HG03439 (cell line): Measurements from ENCODE around the gene GARIN5A.

ENCODE experiments used
- ATAC-seq: cut with Tn5 transposase; IDR thresholded peaks from one replicate; pipeline ENCODE4 v1.9.1; 2021; ENCODE audit warnings: mild to moderate bottlenecking, moderate library complexity; ENCODE audit not compliant: unreplicated experiment

Gene GARIN5A

GRCh38 chr19:50509366-50509765 is 32.7 kb upstream of the GARIN5A start:
- no peak for ATAC-seq

GRCh38 chr19:50508843-50509190 is 32.2 kb upstream of the GARIN5A start:
- ATAC-seq: no peak

GRCh38 chr19:50507376-50507775 is 30.7 kb upstream of the GARIN5A start:
- no peak for ATAC-seq

GRCh38 chr19:50506700-50507099 is 30.1 kb upstream of the GARIN5A start:
- ATAC-seq: no peak

- no peak for ATAC-seq
Observed at GRCh38 chr19:50505856-50506611, 29.4 kb upstream of the GARIN5A start.

- no peak for ATAC-seq
Observed at GRCh38 chr19:50501568-50502475, 25.2 kb upstream of the GARIN5A start.

- ATAC-seq: no peak
Observed at GRCh38 chr19:50501186-50501567, 24.5 kb upstream of the GARIN5A start.

GRCh38 chr19:50500753-50501151 is 24.1 kb upstream of the GARIN5A start:
- no peak for ATAC-seq

- no peak for ATAC-seq
Observed at GRCh38 chr19:50500060-50500752, 23.6 kb upstream of the GARIN5A start.

GRCh38 chr19:50498219-50499056 is 21.8 kb upstream of the GARIN5A start:
- ATAC-seq: no peak

GRCh38 chr19:50497022-50497405 is 20.4 kb upstream of the GARIN5A start:
- ATAC-seq: no peak

- ATAC-seq: no peak
Observed at GRCh38 chr19:50496189-50497021, 19.8 kb upstream of the GARIN5A start.

- no peak for ATAC-seq
Observed at GRCh38 chr19:50495020-50495531, 18.4 kb upstream of the GARIN5A start.

GRCh38 chr19:50494186-50495019 is 17.8 kb upstream of the GARIN5A start:
- ATAC-seq: no peak

GRCh38 chr19:50493171-50493570 is 16.5 kb upstream of the GARIN5A start:
- ATAC-seq: no peak

GRCh38 chr19:50492303-50493052 is 15.8 kb upstream of the GARIN5A start:
- ATAC-seq: no peak

GRCh38 chr19:50490991-50491472 is 14.4 kb upstream of the GARIN5A start:
- ATAC-seq: no peak

GRCh38 chr19:50490411-50490811 is 13.8 kb upstream of the GARIN5A start:
- no peak for ATAC-seq
